PC-3 (cell line): ENCODE measurements around the gene RSU1. TPM values are rescaled to one million over a fixed set of nuclear protein-coding genes. Genes with fewer than 3 reads are reported as not detected.

Experiments
- ATAC-seq: fragments of 200-7000 bp; cut with Tn5 transposase; 2 replicates; pipeline ENCODE4 v1.9.1; 2020; ENCODE audit warnings: mild to moderate bottlenecking, moderate library complexity
- BruUV-seq: library from RNA; stranded (reverse); fragments of 400-500 nt; replicated peaks from 2 replicates; lab custom pipeline; 2021; lab: Mats Ljungman, UMichigan
- CTCF ChIA-PET: fragments of 300-600 bp; sonication (Branson Sonifier 250); formaldehyde crosslinking; loops from one replicate; lab custom pipeline; 2022; ENCODE audit warnings: antibody characterized with exemption; lab: Charles Lee
- POLR2A ChIA-PET: fragments of 300-600 bp; sonication (Branson Sonifier 250); formaldehyde crosslinking; loops from one replicate; lab custom pipeline; 2022; ENCODE audit warnings: antibody characterized with exemption; ENCODE audit not compliant: unreplicated experiment; lab: Charles Lee
- DNase-seq: peaks from one replicate; pipeline ENCODE4 v3.0.0-alpha.2; 2015
- H2AFZ ChIP-seq: fragments of 300-600 bp; sonication (generic); 2 replicates; pipeline ENCODE4 v1.6.0; 2016; ENCODE audit warnings: antibody characterized with exemption, low read length
- H3F3A ChIP-seq: fragments of 300-600 bp; sonication (generic); one replicate; pipeline ENCODE4 v1.6.0; 2017; ENCODE audit warnings: antibody characterized with exemption, low read length, control low read depth, mild to moderate bottlenecking; ENCODE audit not compliant: unreplicated experiment
- H3K27ac ChIP-seq: fragments of 300-600 bp; sonication (generic); 2 replicates; pipeline ENCODE4 v1.5.1; 2016; ENCODE audit warnings: mild to moderate bottlenecking, low read length
- H3K27me3 ChIP-seq: fragments of 300-600 bp; sonication (generic); 2 replicates; pipeline ENCODE4 v1.6.1; 2016; ENCODE audit warnings: low read length, mixed read lengths
- H3K36me3 ChIP-seq: fragments of 300-600 bp; sonication (generic); 2 replicates; pipeline ENCODE4 v1.6.1; 2016; ENCODE audit warnings: low read depth, mixed run types, low read length, mixed read lengths
- H3K4me1 ChIP-seq: fragments of 300-600 bp; sonication (generic); 2 replicates; pipeline ENCODE4 v1.5.1; 2016; ENCODE audit warnings: low read length; ENCODE audit not compliant: insufficient read depth
- H3K4me2 ChIP-seq: fragments of 300-600 bp; sonication (generic); 2 replicates; pipeline ENCODE4 v1.6.0; 2016; ENCODE audit warnings: low read length
- H3K4me3 ChIP-seq: fragments of 300-600 bp; sonication (generic); 2 replicates; pipeline ENCODE4 v1.5.1; 2016; ENCODE audit warnings: mild to moderate bottlenecking, low read length, mixed read lengths
- H3K79me2 ChIP-seq: fragments of 300-600 bp; sonication (generic); 2 replicates; pipeline ENCODE4 v1.6.1; 2017; ENCODE audit warnings: low read length, mixed read lengths
- H3K9ac ChIP-seq: fragments of 300-600 bp; sonication (generic); 2 replicates; pipeline ENCODE4 v1.6.0; 2016; ENCODE audit warnings: mild to moderate bottlenecking, low read length
- H3K9me2 ChIP-seq: fragments of 300-600 bp; sonication (generic); replicated peaks from 2 replicates; pipeline ENCODE4 v1.6.1; 2016; ENCODE audit warnings: mixed run types, low read length, mixed read lengths
- H3K9me3 ChIP-seq: fragments of 300-600 bp; sonication (generic); 2 replicates; pipeline ENCODE4 v1.6.1; 2016; ENCODE audit warnings: low read length, mixed read lengths
- H4K20me1 ChIP-seq: fragments of 300-600 bp; sonication (generic); 2 replicates; pipeline ENCODE4 v1.6.1; 2016; ENCODE audit warnings: low read length, mixed read lengths
- CTCF ChIP-seq: fragments of 300-600 bp; sonication (generic); conservative IDR thresholded peaks from 2 replicates; pipeline ENCODE4 v1.5.1; 2017; ENCODE audit warnings: antibody characterized with exemption, low read depth, mild to moderate bottlenecking, low read length
- EZH2 ChIP-seq: fragments of 300-600 bp; sonication (generic); IDR thresholded peaks from one replicate; pipeline ENCODE4 v1.6.1; 2017; ENCODE audit warnings: antibody characterized with exemption, mild to moderate bottlenecking, low read length; ENCODE audit not compliant: unreplicated experiment
- EZH2phosphoT487 ChIP-seq: fragments of 300-600 bp; sonication (generic); IDR thresholded peaks from 2 replicates; pipeline ENCODE4 v1.6.1; 2018; ENCODE audit warnings: mild to moderate bottlenecking, antibody characterized with exemption, low read length, borderline replicate concordance
- intact Hi-C: fragments of 100-400 bp; cut with micrococcal nuclease; formaldehyde crosslinking; loops from 2 replicates; pipeline ENCODE4 v1.9.0; 2023
- total RNA-seq: library from RNA; depleted of rRNA; stranded (reverse); fragments of >200 nt; gene quantifications from 2 replicates; pipeline ENCODE4 v1.2.3, GENCODE V29; 2014

RSU1 gene
- total RNA-seq, 1 experiment from 2014 or later, result 21.2 TPM

- Histone ChIP-seq H3K4me2 (no peak overlapping the region), H3K9me2 (no peaks in the 10 kb centered on the region), H3K27me3 (no peaks in the 10 kb centered on the region), H2AFZ (no peak overlapping the region), H3K4me3 (no peak overlapping the region), H3K36me3 (no peaks in the 10 kb centered on the region), H3K9me3 (no peaks in the 10 kb centered on the region), H3K79me2 (no peaks in the 10 kb centered on the region), H3F3A (no peaks in the 10 kb centered on the region), H3K9ac (no peak overlapping the region), H3K4me1 (no peaks in the 10 kb centered on the region), H4K20me1 (no peaks in the 10 kb centered on the region), H3K27ac (no peak overlapping the region)
- ATAC-seq (no peak), DNase-seq (no peak)
- TF ChIP-seq EZH2 (no peak), EZH2phosphoT487 (no peak), CTCF (no peak)
- POLR2A ChIA-PET, result no interaction called here
- intact Hi-C loops, result no loop called here
- BruUV-seq, result no TSS peak
- CTCF ChIA-PET, result no interaction called here
Observed at GRCh38 chr10:16586358-16587138, 230.7 kb downstream of the RSU1 start.

- H3K9me2 ChIP-seq, result no peaks in the 10 kb centered on the region
- H3K36me3 ChIP-seq, result no peaks in the 10 kb centered on the region
- no peak for ATAC-seq
- no peak for DNase-seq
- no peak overlapping the region for H3K4me3 ChIP-seq
- intact Hi-C loops, result no loop called here
- no peak overlapping the region for H3K27ac ChIP-seq
- H4K20me1 ChIP-seq, result no peaks in the 10 kb centered on the region
- ChIA-PET CTCF (no interaction called here), POLR2A (no interaction called here)
- H3K27me3 ChIP-seq, result no peaks in the 10 kb centered on the region
- no TSS peak for BruUV-seq
- no peaks in the 10 kb centered on the region for H3K9me3 ChIP-seq
- no peak for TF ChIP-seq EZH2phosphoT487
- TF ChIP-seq EZH2, result no peak
- TF ChIP-seq CTCF, result no peak
- H2AFZ ChIP-seq, result no peak overlapping the region
- no peak overlapping the region for H3K4me2 ChIP-seq
- H3K79me2 ChIP-seq, result no peaks in the 10 kb centered on the region
- no peak overlapping the region for H3K9ac ChIP-seq
- no peaks in the 10 kb centered on the region for H3K4me1 ChIP-seq
- H3F3A ChIP-seq, result no peaks in the 10 kb centered on the region
Observed at GRCh38 chr10:16585103-16585502, 232.1 kb downstream of the RSU1 start.

GRCh38 chr10:16583382-16583781 lies 233.8 kb downstream of the RSU1 start:
- Histone ChIP-seq H4K20me1 (no peaks in the 10 kb centered on the region), H3F3A (no peaks in the 10 kb centered on the region), H3K9ac (no peak overlapping the region), H3K4me3 (no peak overlapping the region), H3K4me1 (no peaks in the 10 kb centered on the region), H3K9me3 (no peaks in the 10 kb centered on the region), H3K79me2 (no peaks in the 10 kb centered on the region), H2AFZ (no peak overlapping the region), H3K27me3 (no peaks in the 10 kb centered on the region), H3K36me3 (no peaks in the 10 kb centered on the region), H3K27ac (no peak overlapping the region), H3K9me2 (no peaks in the 10 kb centered on the region), H3K4me2 (no peak overlapping the region)
- intact Hi-C loops, result no loop called here
- TF ChIP-seq EZH2 (no peak), CTCF (no peak), EZH2phosphoT487 (no peak)
- POLR2A ChIA-PET, result no interaction called here
- DNase-seq (no peak), ATAC-seq (no peak)
- BruUV-seq, result no TSS peak
- CTCF ChIA-PET, result no interaction called here
